Ramos (cell line): Measurements from ENCODE around the gene DOCK2.
"Not testable (repeated sequence)": the region's sequence is repeated elsewhere in the genome, so short reads cannot be mapped to it uniquely, and the experiment has no call there.

Experiments used
- in situ Hi-C: fragments of 300-500 bp; cut with MboI; formaldehyde crosslinking; loops from one replicate; pipeline ENCODE4 v1.14.3; 2022; ENCODE audit warnings: low sequenced_read_pairs; ENCODE audit not compliant: unreplicated experiment

DOCK2 gene

DNA sequence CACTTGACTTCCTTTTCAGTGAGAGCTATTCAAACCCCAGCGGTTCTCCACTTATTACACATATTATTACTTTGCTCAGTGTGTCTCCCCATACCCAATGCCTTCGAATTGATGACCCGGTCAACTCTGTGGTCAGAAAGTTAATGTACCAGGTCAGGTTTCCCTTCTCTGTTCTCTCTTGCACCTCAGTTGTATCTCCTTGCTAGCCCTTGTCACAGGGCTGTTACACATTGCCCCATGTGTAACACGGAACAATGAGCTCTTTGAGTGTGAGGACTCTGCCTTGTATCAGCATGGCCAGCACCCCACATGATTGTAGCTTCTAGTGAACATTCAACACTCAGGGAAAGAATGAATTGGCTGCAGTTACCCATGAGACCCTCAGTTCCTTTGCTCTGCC is 73.6 kb downstream of the DOCK2 start:
- in situ Hi-C loops: no loop called here

DNA sequence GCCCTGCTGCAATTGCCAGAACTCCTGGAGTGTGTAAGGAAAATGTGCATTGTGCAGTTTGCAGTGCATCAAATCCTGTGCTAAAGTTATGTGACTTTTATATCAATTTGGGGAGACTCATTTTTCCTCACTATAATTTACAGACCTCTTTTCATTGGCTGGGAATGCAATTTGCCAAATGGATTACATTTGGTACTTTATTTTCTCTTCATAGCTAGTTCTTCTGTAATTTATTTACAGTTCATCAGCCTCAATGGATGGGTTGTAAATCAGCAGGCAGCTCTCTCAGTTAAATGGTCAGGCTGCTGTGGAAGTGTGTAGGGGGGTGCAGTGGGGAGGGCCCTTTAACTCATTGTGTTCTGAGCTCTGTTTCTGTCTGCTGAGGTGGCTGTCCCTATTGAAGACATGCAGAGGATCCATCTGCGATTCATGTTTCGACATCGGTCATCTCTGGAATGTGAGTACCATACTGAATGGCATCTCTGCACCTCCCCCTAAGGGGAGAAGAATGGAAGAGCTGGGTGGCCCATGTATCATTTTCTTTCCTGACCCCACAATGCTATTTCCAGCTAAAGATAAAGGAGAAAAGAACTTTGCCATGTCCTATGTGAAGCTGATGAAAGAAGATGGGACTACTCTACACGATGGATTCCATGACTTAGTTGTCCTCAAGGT is 74.6 kb downstream of the DOCK2 start:
- in situ Hi-C loops: no loop called here

GRCh38 chr5:169712428-169712827 is 75.4 kb downstream of the DOCK2 start:
- in situ Hi-C loops: no loop called here

- in situ Hi-C loops: no loop called here
These were observed 79.2 kb downstream of the DOCK2 start for GRCh38 chr5:169716287-169716686.

- in situ Hi-C loops: no loop called here
These were observed 80.2 kb downstream of the DOCK2 start for GRCh38 chr5:169717288-169717687.

- in situ Hi-C loops: no loop called here
These were observed 82.6 kb downstream of the DOCK2 start for GRCh38 chr5:169719360-169720314.

DNA sequence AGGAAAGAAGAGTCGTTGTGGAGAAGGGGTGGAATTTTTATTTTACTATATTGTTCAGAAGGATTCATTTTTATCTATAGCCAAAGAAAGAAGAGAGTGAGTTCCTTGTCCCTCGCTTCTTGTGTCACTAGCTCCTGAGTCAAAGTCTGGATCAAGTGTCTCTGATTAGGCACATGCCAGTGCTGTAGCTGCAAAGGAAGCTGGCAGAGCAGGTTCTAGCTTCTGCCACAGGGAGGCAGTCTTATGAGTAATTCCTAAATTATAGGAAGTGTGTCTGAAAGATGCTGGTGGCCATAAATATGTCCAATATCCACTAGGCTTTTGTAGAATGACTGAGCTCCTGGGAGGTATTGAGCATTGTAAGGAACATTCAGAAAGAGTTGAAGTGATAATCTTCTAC is 84.7 kb downstream of the DOCK2 start:
- in situ Hi-C loops: no loop called here

DNA sequence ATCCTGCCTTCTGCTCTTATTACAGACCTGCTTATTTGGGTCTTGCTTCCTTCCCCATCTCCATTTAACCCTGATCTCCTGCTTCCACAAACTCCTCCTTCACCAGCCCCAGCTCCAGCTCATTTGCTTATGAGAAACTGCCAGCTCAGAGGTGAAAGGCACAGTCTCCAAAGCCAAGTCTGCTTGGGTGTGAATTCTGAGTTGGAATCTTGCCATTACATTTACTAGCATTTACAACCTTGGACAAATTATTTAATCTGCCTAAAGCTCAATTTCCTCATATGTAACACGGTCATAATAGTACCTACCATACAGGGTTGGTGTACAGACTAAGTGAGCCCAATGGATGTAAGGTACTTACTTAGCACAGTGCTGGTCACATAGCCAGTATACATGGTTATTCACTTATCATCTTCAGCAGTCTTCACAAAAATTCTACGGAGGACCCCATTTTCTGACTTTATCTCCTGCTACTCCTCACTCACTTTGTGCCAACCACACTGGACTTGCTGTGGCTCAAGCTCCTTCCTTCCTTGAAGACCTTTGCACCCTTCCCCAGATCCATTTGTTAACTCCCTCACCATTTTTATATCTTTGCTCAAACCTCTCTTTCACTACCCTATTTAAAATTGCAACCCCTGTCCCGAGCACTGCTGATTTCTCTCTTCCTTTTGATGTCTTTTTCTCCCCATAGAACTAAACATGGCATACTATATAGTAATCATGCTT is 86.2 kb downstream of the DOCK2 start:
- in situ Hi-C loops: no loop called here

- in situ Hi-C loops: no loop called here
These were observed 87.4 kb downstream of the DOCK2 start for GRCh38 chr5:169724303-169725087.

DNA sequence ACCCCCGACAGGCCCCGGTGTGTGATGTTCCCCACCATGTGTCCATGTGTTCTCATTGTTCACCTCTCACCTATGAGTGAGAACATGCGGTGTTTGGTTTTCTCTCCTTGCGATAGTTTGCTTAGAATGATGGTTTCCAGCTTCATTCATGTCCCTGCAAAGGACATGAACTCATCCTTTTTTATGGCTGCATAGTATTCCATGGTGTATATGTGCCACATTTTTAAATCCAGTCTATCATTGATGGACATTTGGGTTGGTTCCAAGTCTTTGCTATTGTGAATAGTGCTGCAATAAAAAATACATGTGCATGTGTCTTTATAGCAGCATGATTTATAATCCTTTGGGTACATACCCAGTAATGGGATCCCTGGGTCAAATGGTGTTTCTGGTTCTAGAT is 88.6 kb downstream of the DOCK2 start:
- in situ Hi-C loops: not testable (repeated sequence)

- in situ Hi-C loops: no loop called here
These were observed 91.3 kb downstream of the DOCK2 start for GRCh38 chr5:169728418-169728817.

GRCh38 chr5:169731221-169731620 is 94.1 kb downstream of the DOCK2 start:
- in situ Hi-C loops: no loop called here

DNA sequence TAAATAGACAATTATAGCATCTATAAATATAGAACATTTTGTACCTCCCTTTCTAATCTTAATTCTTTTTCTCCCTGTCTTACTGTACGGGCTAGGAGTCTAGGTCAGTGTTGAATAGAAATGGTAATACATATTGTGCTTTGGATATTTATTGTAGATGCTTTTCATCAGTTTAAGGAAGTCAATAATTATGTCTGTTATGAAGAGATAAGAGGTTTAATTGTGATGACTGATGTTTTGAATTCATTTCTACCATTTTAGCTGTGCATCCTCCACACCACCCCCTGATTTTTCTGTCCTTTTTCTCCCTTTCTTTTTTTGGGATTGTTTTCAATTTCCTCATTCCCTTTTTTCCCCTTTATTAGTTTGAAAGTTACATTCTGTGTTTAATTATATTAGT is 95.8 kb downstream of the DOCK2 start:
- in situ Hi-C loops: no loop called here

GRCh38 chr5:169735913-169736312 is 98.8 kb downstream of the DOCK2 start:
- in situ Hi-C loops: no loop called here

GRCh38 chr5:169736653-169737052 is 99.6 kb downstream of the DOCK2 start:
- in situ Hi-C loops: no loop called here

DNA sequence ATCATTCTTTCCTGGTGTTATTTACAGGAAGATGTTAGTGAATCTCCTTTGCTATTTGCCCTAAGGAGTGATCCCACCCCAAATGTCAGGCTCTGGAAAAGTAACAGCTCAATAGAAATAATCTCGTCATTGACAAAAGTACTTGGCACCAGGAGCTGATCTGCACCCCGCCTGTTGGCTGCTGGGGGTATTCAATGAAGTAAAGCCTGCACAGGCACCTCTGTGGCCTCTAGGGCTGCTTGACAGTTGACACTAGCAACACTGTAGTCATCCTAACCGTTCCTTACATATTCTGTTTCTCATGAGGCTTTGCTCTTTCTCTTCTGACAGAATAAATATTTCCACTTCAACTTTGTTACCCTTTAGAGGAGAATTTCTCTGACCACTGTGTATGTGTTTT is 103.4 kb downstream of the DOCK2 start:
- in situ Hi-C loops: no loop called here

GRCh38 chr5:169742771-169743296 is 105.8 kb downstream of the DOCK2 start:
- in situ Hi-C loops: no loop called here

DNA sequence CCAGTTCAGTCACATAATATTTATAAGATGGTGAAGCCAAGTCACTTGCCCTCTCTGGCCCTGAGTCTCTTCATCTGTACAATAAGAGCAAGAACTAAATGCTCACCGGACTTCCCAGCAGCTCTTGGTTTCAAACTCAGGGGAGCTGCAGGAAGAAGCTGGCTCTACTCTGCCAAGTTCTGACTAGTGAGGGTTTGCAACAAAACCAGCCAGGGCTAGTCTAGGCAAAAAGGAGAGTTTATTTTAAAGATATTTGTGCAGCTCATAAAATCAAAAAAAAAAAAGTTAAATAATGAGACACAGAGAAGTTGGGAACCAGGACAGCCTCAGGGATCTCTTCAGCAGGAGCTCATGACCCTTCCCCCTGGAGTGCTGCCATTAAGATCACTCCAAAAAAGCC is 107.3 kb downstream of the DOCK2 start:
- in situ Hi-C loops: no loop called here

- in situ Hi-C loops: no loop called here
These were observed 108.5 kb downstream of the DOCK2 start for GRCh38 chr5:169745441-169746146.
